Thymus (tissue), 11 donors: ENCODE data around the gene GPR162. TPM values are rescaled to one million over a fixed set of nuclear protein-coding genes. Genes with fewer than 3 reads are reported as not detected.
"Not testable (repeated sequence)": the region's sequence is repeated elsewhere in the genome, so short reads cannot be mapped to it uniquely, and the experiment has no call there.

Experiments used
- DNase-seq, 9 donors: peaks; one replicate each; pipeline ENCODE4 v3.0.0-alpha.2; 2013; ENCODE audit warnings: low spot score in 9 of 9, low read depth in 6 of 9, missing footprints in 1 of 9
- H3K27ac ChIP-seq, 2 donors: one replicate each; pipeline ENCODE4 v1.5.1; 2013; ENCODE audit warnings: control low read depth in 1 of 2, low read depth in 1 of 2, low read length in 1 of 2, mild to moderate bottlenecking in 1 of 2, moderate library complexity in 1 of 2
- H3K27me3 ChIP-seq, 2 donors: one replicate each; pipeline ENCODE4 v1.5.1; 2013; ENCODE audit warnings: low read length in 1 of 2; ENCODE audit not compliant: control insufficient read depth in 2 of 2, insufficient read depth in 1 of 2
- H3K36me3 ChIP-seq, 2 donors: one replicate each; pipeline ENCODE4 v1.5.1; 2013; ENCODE audit warnings: low read length in 1 of 2, mild to moderate bottlenecking in 1 of 2, moderate library complexity in 1 of 2; ENCODE audit not compliant: control insufficient read depth in 2 of 2, insufficient read depth in 2 of 2
- H3K4me1 ChIP-seq, 2 donors: one replicate each; pipeline ENCODE4 v1.5.1; 2013; ENCODE audit warnings: low read length in 2 of 2; ENCODE audit not compliant: control insufficient read depth in 2 of 2, insufficient read depth in 2 of 2
- H3K4me3 ChIP-seq, 2 donors: one replicate each; pipeline ENCODE4 v1.5.1; 2013; ENCODE audit warnings: low read length in 2 of 2, control low read depth in 1 of 2, mild to moderate bottlenecking in 1 of 2
- H3K9me3 ChIP-seq, 2 donors: one replicate each; pipeline ENCODE4 v1.5.1; 2013; ENCODE audit warnings: low read length in 1 of 2, mild to moderate bottlenecking in 1 of 2; ENCODE audit not compliant: control insufficient read depth in 2 of 2, insufficient read depth in 1 of 2
- WGBS: extraction: QIAGEN DNeasy Blood & Tissue Kit; methylation state at CpG from one replicate; pipeline ENCODE4 v1.1.7; 2013; 5-methylcytosine and 5-hydroxymethylcytosine counted together
- polyA plus RNA-seq: library from polyadenylated mRNA; stranded (reverse); fragments of 200-250 nt; gene quantifications from one replicate; pipeline ENCODE4 v1.2.3, GENCODE V29; 2013
- total RNA-seq: library from RNA; stranded (reverse); fragments of 120-200 nt; gene quantifications from one replicate; pipeline ENCODE4 v1.2.4, GENCODE V29; 2013
- donor health status: healthy.

GPR162 gene
- total and polyA plus RNA-seq, 2 donors = 1.4 to 4.4 TPM

- peak in 1 of 9 donors; percentile 12 for DNase-seq
- no peak overlapping the region for H3K4me3 ChIP-seq
- H3K27me3 ChIP-seq = no peaks in the 10 kb centered on the region
- H3K9me3 ChIP-seq = no peaks in the 10 kb centered on the region
- 91% methylated on average over 19 of the region's 19 CpGs for WGBS
- no peak overlapping the region for H3K27ac ChIP-seq
- peaks cover 8 to 34% of the 10 kb centered on the region in 2 donors for H3K4me1 ChIP-seq
- peaks cover 48 to 70% of the 10 kb centered on the region in 2 donors for H3K36me3 ChIP-seq
Observed at GRCh38 chr12:6866163-6866919, 44.7 kb downstream of the GPR162 start.

DNA sequence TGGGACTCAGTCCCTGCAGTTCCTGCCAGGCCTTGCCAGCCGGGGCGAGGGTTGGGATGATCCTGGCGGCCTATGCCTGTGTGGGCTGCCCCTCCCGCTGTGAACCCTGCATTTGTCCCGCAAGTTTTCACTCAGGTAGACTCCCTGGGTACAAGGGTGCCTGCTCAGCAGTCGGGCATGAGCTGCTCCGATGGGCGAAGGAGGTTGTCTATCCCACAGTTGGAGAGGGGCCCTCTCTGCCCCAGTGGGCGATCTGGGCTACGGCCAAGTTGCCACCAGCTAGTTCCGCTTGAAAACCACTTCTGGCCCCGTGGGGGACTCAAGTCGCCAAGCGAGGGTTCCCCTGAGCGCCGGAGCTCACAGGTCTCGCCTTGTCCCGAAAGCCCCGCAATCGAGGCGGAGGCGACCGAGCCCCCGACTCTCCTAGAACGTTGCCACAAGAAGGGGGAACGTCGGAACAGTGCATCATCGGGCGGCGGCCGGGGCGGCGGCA, 45.3 kb downstream of the GPR162 start:
- no peaks in the 10 kb centered on the region for H3K27me3 ChIP-seq
- peaks cover 42 to 68% of the 10 kb centered on the region in 2 donors for H3K36me3 ChIP-seq
- 10% methylated on average over 33 of the region's 33 CpGs for WGBS
- H3K9me3 ChIP-seq = no peaks in the 10 kb centered on the region
- H3K27ac ChIP-seq = peak overlapping the region; percentile 43 to 92
- peak overlapping the region; percentile 57 to 78 for H3K4me3 ChIP-seq
- no peak for DNase-seq
- H3K4me1 ChIP-seq = peaks cover 12 to 40% of the 10 kb centered on the region in 2 donors

GRCh38 chr12:6867413-6868210, 46.0 kb downstream of the GPR162 start, which contains the start of gene TPI1:
Gene TPI1, plus strand, starts transcription at chr12:6867531. Its CDS starts 36 bp downstream, at chr12:6867567.
- under 1% methylated on average over 86 of the region's 86 CpGs for WGBS
- H3K27me3 ChIP-seq = no peaks in the 10 kb centered on the region
- peaks cover 0 to 2% of the 10 kb centered on the region in 2 donors for H3K9me3 ChIP-seq
- peak within 1 kb of the TSS; percentile 57 to 78 for H3K4me3 ChIP-seq
- peak in 6 of 9 donors; percentile 45 to 79 (median 56) for DNase-seq
- H3K4me1 ChIP-seq = peaks cover 15 to 47% of the 10 kb centered on the region in 2 donors
- peaks cover 37 to 62% of the 10 kb centered on the region in 2 donors for H3K36me3 ChIP-seq
- peak within 1 kb of the TSS; percentile 82 to 92 for H3K27ac ChIP-seq

DNA sequence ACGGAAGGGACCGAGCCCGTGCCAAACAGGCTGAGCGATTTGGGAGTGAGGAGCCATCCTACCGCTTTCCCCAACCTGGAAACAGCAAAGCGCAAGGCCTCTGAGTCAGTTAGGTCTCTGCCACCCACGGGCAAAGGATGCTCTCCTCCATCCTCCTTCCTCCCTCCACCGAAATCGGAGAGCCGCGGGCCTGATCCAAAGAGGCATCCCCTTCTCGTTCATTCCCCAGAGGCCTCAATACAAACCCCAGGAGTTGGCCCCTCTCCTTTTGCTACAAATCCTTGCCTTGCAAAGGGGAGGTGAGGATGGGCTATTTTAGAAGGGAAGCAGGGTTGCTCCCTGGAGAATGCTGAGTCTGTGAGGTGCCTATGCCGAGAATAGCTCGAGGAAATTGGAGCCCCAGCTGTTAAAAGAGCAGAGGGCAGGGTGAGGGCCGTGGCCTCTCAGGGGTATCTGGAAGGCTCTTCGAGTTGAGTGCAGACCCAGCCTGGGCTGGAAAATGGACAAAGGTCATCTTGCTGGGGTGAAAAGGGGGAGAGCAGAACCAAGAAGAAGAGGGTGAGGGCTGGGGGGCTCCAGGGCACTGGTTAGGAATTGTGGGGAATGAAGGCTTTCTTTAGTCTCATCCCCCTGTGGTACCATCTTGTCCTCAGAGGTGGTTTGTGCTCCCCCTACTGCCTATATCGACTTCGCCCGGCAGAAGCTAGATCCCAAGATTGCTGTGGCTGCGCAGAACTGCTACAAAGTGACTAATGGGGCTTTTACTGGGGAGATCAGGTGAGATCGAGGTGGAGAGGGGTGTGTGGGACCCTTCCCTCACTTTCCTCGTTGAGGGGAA, 46.8 kb downstream of the GPR162 start:
- Histone ChIP-seq H3K9me3 (peaks cover 0 to 4% of the 10 kb centered on the region in 2 donors), H3K27me3 (no peaks in the 10 kb centered on the region), H3K36me3 (peaks cover 32 to 55% of the 10 kb centered on the region in 2 donors), H3K27ac (peak overlapping the region; percentile 82 to 92), H3K4me1 (peaks cover 15 to 51% of the 10 kb centered on the region in 2 donors), H3K4me3 (peak overlapping the region; percentile 57 to 78)
- 19% methylated on average over 22 of the region's 22 CpGs for WGBS
- peak in 2 of 9 donors; percentile 44 to 45 for DNase-seq

- DNase-seq = peak; percentile 61 to 92 (median 83)
- peaks cover 0 to 4% of the 10 kb centered on the region in 2 donors for H3K9me3 ChIP-seq
- no peaks in the 10 kb centered on the region for H3K27me3 ChIP-seq
- H3K27ac ChIP-seq = peak overlapping the region in 1 of 2 donors; percentile 55
- 55% methylated on average over 12 of the region's 12 CpGs for WGBS
- H3K4me1 ChIP-seq = peaks cover 18 to 60% of the 10 kb centered on the region in 2 donors
- peak overlapping the region in 1 of 2 donors; percentile 5 for H3K4me3 ChIP-seq
- peaks cover 26 to 46% of the 10 kb centered on the region in 2 donors for H3K36me3 ChIP-seq
Observed at GRCh38 chr12:6869049-6870021, 47.7 kb downstream of the GPR162 start.

GRCh38 chr12:6870304-6870703, 48.7 kb downstream of the GPR162 start:
- not testable (repeated sequence) for H3K4me3 ChIP-seq, H3K27me3 ChIP-seq, DNase-seq, H3K27ac ChIP-seq, H3K9me3 ChIP-seq
- peaks cover 18 to 62% of the 10 kb centered on the region in 2 donors for H3K4me1 ChIP-seq
- WGBS = 95% methylated on average over 4 of the region's 4 CpGs
- peaks cover 18 to 38% of the 10 kb centered on the region in 2 donors for H3K36me3 ChIP-seq

GRCh38 chr12:6871052-6871957, 49.7 kb downstream of the GPR162 start:
- peak in 1 of 9 donors; percentile 34 for DNase-seq
- Histone ChIP-seq H3K27me3 (no peaks in the 10 kb centered on the region), H3K9me3 (peaks cover 0 to 4% of the 10 kb centered on the region in 2 donors), H3K36me3 (peaks cover 11 to 28% of the 10 kb centered on the region in 2 donors), H3K27ac (peak overlapping the region in 1 of 2 donors; percentile 38), H3K4me3 (peak overlapping the region in 1 of 2 donors; percentile 6), H3K4me1 (peaks cover 18 to 62% of the 10 kb centered on the region in 2 donors)
- WGBS = 88% methylated on average over 12 of the region's 12 CpGs
